Astrocyte (in vitro differentiated cells and primary cell): Measurements from ENCODE around the gene USP3. TPM values are rescaled to one million over a fixed set of nuclear protein-coding genes. Genes with fewer than 3 reads are reported as not detected.

ENCODE experiments used
- DNase-seq: peaks from one replicate; pipeline ENCODE4 v3.0.0-alpha.2; 2010; ENCODE audit warnings: low read depth
- FAIRE-seq: peaks from 2 replicates; lab custom pipeline; 2011; peaks lifted over from hg19 to GRCh38; lab: Jason Lieb, UNC
- H2AFZ ChIP-seq: 2 replicates; pipeline ENCODE4 v1.6.0; 2012; ENCODE audit warnings: low read depth, low read length, inconsistent platforms
- H3K27ac ChIP-seq: 2 replicates; pipeline ENCODE4 v1.5.1; 2011; ENCODE audit warnings: low read depth, low read length, inconsistent platforms
- H3K27me3 ChIP-seq: 2 replicates; pipeline ENCODE4 v1.6.0; 2011; ENCODE audit warnings: low read length, inconsistent platforms; ENCODE audit not compliant: insufficient read depth
- H3K36me3 ChIP-seq: 2 replicates; pipeline ENCODE4 v1.5.1; 2011; ENCODE audit warnings: low read length, inconsistent platforms; ENCODE audit not compliant: insufficient read depth
- H3K4me1 ChIP-seq: 2 replicates; pipeline ENCODE4 v1.5.1; 2011; ENCODE audit warnings: low read length, inconsistent platforms; ENCODE audit not compliant: insufficient read depth
- H3K4me2 ChIP-seq: 2 replicates; pipeline ENCODE4 v1.6.0; 2012; ENCODE audit warnings: low read length, inconsistent platforms
- H3K4me3 ChIP-seq: 2 replicates; pipeline ENCODE4 v1.5.1; 2011; ENCODE audit warnings: low read depth, mild to moderate bottlenecking, low read length, inconsistent platforms; ENCODE audit not compliant: insufficient read depth
- H3K79me2 ChIP-seq: 2 replicates; pipeline ENCODE4 v1.6.0; 2012; ENCODE audit warnings: mild to moderate bottlenecking, low read length, inconsistent platforms; ENCODE audit not compliant: insufficient read depth
- H3K9ac ChIP-seq: 2 replicates; pipeline ENCODE4 v1.6.0; 2012; ENCODE audit warnings: mild to moderate bottlenecking, low read length, inconsistent platforms
- H3K9me3 ChIP-seq: 2 replicates; pipeline ENCODE4 v1.5.1; 2012; ENCODE audit warnings: low read depth, mild to moderate bottlenecking, low read length, inconsistent platforms; ENCODE audit not compliant: insufficient read depth
- H4K20me1 ChIP-seq: 2 replicates; pipeline ENCODE4 v1.6.0; 2012; ENCODE audit warnings: low read length, inconsistent platforms; ENCODE audit not compliant: insufficient read depth
- H3K27ac Mint-ChIP-seq: one replicate; pipeline ENCODE4 v1.8.0; 2021; ENCODE audit warnings: mild to moderate bottlenecking, mixed read lengths; ENCODE audit not compliant: unreplicated experiment
- H3K27me3 Mint-ChIP-seq: one replicate; pipeline ENCODE4 v1.8.0; 2021; ENCODE audit warnings: low read depth, mixed read lengths; ENCODE audit not compliant: unreplicated experiment
- H3K36me3 Mint-ChIP-seq: one replicate; pipeline ENCODE4 v1.8.0; 2021; ENCODE audit warnings: low read depth, mixed read lengths; ENCODE audit not compliant: unreplicated experiment
- H3K4me1 Mint-ChIP-seq: one replicate; pipeline ENCODE4 v1.8.0; 2021; ENCODE audit warnings: low read depth, mixed read lengths; ENCODE audit not compliant: unreplicated experiment
- H3K4me3 Mint-ChIP-seq: one replicate; pipeline ENCODE4 v1.8.0; 2021; ENCODE audit warnings: mild to moderate bottlenecking, moderate library complexity, mixed read lengths; ENCODE audit not compliant: unreplicated experiment
- H3K9me3 Mint-ChIP-seq: one replicate; pipeline ENCODE4 v1.8.0; 2021; ENCODE audit warnings: mild to moderate bottlenecking, mixed read lengths; ENCODE audit not compliant: unreplicated experiment
- CTCF ChIP-seq: IDR thresholded peaks from 2 replicates; pipeline ENCODE4 v1.5.1; 2011; ENCODE audit warnings: low read depth, mild to moderate bottlenecking, inconsistent platforms, low read length, moderate library complexity; ENCODE audit not compliant: insufficient read depth
- EZH2 ChIP-seq: IDR thresholded peaks from 2 replicates; pipeline ENCODE4 v1.6.1; 2012; ENCODE audit warnings: mild to moderate bottlenecking, low read length, inconsistent platforms; ENCODE audit not compliant: insufficient read depth
- total RNA-seq: library from RNA; stranded (reverse); gene quantifications from 2 replicates; pipeline ENCODE4 v1.2.1, GENCODE V29; 2021

Gene USP3
- total RNA-seq, 1 donor from 2014 or later = 38.1 TPM

GRCh38 chr15:63491116-63491827 is 13.1 kb upstream of the USP3 start:
- Histone ChIP-seq H3K4me1 (peaks cover 10% of the 10 kb centered on the region), H3K27ac (no peak overlapping the region), H3K4me2 (no peak overlapping the region), H3K36me3 (no peaks in the 10 kb centered on the region), H3K4me3 (no peak overlapping the region), H2AFZ (no peak overlapping the region), H3K27me3 (peaks cover 2% of the 10 kb centered on the region), H3K9ac (no peak overlapping the region), H3K9me3 (no peaks in the 10 kb centered on the region), H3K79me2 (no peaks in the 10 kb centered on the region), H4K20me1 (no peaks in the 10 kb centered on the region)
- Mint-ChIP-seq H3K27me3 (peaks cover 8% of the 10 kb centered on the region), H3K4me1 (peaks cover 20% of the 10 kb centered on the region), H3K9me3 (no peaks in the 10 kb centered on the region), H3K4me3 (no peak overlapping the region), H3K36me3 (no peaks in the 10 kb centered on the region), H3K27ac (peak overlapping the region; percentile 75)
- no peak for TF ChIP-seq EZH2
- TF ChIP-seq CTCF = no peak
- no peak for FAIRE-seq
- DNase-seq = no peak

GRCh38 chr15:63491979-63492378 is 12.4 kb upstream of the USP3 start:
- no peaks in the 10 kb centered on the region for H3K79me2 ChIP-seq
- H3K9me3 Mint-ChIP-seq = no peaks in the 10 kb centered on the region
- no peaks in the 10 kb centered on the region for H3K9me3 ChIP-seq
- H4K20me1 ChIP-seq = no peaks in the 10 kb centered on the region
- H3K4me1 Mint-ChIP-seq = peaks cover 20% of the 10 kb centered on the region
- H3K27ac ChIP-seq = no peak overlapping the region
- no peak for FAIRE-seq
- peaks cover 13% of the 10 kb centered on the region for H3K4me1 ChIP-seq
- H2AFZ ChIP-seq = no peak overlapping the region
- no peak overlapping the region for H3K4me3 ChIP-seq
- H3K27me3 Mint-ChIP-seq = peaks cover 8% of the 10 kb centered on the region
- peaks cover 2% of the 10 kb centered on the region for H3K27me3 ChIP-seq
- H3K27ac Mint-ChIP-seq = no peak overlapping the region
- no peaks in the 10 kb centered on the region for H3K36me3 ChIP-seq
- no peak overlapping the region for H3K4me3 Mint-ChIP-seq
- peak; percentile 84 for DNase-seq
- H3K4me2 ChIP-seq = peak overlapping the region; percentile 42
- H3K9ac ChIP-seq = no peak overlapping the region
- no peaks in the 10 kb centered on the region for H3K36me3 Mint-ChIP-seq
- no peak for TF ChIP-seq CTCF

- Histone ChIP-seq H3K79me2 (no peaks in the 10 kb centered on the region), H3K9me3 (no peaks in the 10 kb centered on the region), H3K27ac (no peak overlapping the region), H3K4me2 (peak overlapping the region; percentile 42), H3K4me3 (no peak overlapping the region), H3K36me3 (no peaks in the 10 kb centered on the region), H3K9ac (no peak overlapping the region), H3K27me3 (peaks cover 2% of the 10 kb centered on the region), H2AFZ (no peak overlapping the region), H3K4me1 (peaks cover 13% of the 10 kb centered on the region), H4K20me1 (no peaks in the 10 kb centered on the region)
- Mint-ChIP-seq H3K9me3 (no peaks in the 10 kb centered on the region), H3K4me1 (peaks cover 20% of the 10 kb centered on the region), H3K4me3 (no peak overlapping the region), H3K36me3 (no peaks in the 10 kb centered on the region), H3K27me3 (peaks cover 6% of the 10 kb centered on the region), H3K27ac (peak overlapping the region; percentile 47)
- peak; percentile 68 for DNase-seq
- TF ChIP-seq EZH2 = no peak
- TF ChIP-seq CTCF = no peak
- FAIRE-seq = no peak
Measured at GRCh38 chr15:63492541-63493077, 11.8 kb upstream of the USP3 start.
